Measurements from ENCODE around the gene ITIH4.

The ITIH4 gene

DNA sequence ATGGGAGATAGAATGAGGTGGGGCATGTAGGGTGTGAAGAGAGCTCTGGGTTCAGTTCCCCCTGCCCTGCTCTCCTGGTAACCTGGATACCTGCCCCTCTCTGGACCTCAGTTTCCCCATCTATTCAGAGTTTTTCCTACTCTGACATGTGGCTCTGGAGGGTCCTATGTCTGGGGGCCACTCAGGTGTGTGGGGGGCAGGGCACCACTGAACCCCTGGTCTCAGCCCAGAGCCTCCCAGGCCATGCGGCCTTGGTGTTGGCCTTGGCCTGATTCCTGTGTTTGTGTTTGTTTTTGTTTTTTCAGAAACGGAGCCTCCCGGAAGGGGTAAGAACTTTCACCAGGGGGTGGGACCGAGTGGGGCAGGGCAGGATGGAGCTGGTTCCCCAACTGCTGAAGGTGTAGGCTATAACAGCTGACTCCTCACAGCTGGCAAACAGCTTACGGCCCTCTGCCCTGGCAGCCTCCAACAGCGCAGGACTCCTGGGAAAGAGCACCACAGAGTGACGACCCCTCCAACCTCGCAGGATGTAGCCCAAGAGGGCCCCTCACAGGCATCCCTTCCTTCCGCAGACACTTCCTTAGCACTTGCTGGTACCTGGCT lies 35.1 kb downstream of the ITIH4 start:
- no peak for DNase-seq

DNA sequence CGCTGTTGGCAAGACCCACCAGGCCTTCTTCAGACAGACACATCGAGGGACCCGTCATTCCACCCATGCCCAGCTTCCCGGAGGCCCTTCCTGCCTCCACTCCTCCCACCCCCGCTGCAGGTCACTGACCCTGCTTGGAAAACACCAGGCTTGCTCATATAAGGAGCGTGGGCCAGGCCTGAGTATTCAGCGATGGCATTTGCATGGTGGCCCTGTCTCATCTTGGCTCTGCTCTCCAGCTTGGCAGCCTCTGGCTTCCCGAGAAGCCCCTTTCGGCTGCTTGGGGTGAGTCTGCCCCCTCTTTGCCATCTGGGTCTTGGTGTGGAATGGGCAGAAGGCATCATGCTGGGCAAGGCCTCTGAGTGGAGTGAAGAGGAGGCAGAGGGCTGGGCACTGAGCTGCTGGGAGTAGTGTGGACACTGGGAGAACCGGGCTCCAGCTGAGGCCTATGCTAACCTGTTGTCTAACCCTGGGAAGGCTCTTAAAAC lies 35.8 kb downstream of the ITIH4 start, which contains the start of gene ITIH3:
ITIH3 (plus strand) TSS at position 185 of the 488 bp plus-strand sequence; CDS start at position 193, 8 bp downstream.
- DNase-seq: no peak

DNA sequence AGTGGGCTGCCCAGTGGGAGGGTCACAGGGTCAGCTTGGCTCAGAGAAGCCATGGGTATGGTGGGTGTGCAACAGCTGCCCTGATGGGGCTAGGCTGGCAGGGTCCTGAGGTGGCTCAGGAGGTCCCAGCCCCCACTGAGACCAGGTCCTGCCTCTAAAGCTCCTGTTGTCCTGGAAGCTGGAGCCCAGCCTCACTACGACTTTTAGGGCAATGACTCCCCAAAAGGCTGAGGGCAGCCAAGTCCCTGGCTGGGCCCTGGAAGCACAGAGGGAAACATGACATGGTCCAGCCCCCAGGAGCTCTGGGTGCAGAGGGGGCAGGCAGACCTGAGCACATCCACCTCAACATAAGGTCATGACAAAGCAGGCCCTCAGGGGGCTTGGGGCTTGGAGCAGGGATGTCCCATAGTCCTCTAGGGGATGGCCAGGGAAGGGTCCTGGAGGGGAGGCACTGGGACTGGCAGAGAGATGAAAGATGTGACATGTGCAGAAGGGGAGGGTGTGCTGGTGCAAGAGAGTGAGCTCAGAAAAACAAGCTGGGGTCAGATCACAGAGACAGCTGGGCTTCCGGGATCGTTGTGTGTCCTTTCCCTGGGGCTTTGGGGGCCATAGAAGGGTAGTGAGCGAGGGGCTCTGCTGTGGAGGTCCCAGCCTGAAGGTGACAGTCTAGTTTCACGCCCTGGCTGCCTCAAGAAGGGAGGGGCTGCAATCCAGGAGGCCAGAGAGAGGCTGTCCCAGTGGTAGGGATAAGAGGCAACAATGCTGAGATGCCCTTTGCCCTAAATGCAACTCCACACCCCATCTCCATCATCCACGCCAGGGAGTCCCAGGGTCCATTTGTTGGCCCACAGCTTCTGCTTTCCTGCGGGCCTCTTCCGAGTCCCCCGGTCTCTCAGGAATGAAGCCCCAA lies 36.5 kb downstream of the ITIH4 start:
- DNase-seq: no peak

DNA sequence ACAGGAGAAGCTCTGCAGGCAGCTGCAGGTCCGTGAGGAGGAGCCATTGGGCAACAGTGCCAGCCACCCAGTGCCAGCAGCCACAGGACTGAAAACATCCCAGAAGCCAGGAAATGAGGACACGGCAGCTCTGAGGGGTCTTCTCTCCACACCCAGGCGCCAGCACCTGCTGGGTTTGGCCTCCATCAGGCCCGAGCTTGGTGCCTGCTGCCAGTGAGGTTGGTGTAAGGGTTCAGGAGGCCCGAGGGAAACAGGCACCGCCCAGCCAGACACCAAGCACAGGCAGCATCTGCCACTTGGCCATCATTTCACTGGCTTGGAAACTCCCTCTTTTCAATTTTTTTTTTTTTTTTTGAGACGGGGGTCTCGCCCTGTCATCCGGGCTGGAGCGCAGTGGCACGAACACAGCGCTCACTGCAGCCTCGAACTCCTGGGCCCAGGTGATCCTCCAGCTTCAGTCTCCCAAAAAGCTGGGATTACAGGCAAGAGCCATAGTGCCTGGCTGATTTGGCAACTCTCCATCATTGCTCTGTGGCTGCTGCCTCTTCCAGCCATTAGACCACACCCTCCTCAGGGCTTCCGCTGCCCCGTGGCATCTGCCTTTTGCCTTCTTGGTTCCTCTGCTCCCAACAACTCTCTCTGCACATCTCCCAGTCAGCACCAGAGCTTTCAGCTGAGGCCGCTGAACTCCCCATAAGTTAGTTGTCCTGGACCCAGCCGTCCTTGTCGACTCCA lies 37.3 kb downstream of the ITIH4 start:
- DNase-seq: no peak

DNA sequence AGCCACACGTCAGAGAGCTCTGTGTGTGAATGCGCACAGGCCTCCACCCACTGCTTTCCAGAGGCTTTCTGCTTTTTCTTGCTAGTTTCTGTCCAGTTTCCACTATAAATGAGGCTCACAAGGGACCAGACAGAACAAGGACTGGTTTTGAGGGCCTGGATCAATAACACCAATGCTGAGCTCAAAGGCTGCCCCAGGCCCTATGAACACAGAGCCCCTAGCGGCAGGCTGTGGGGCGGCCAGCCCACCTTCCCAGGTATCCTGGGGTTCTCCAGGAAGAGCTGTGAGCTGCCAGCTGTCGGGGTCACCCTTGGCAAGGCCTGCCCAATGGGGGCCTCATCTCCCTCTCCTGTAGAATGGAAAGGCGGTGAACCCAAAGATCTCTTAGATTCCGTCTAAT lies 38.1 kb downstream of the ITIH4 start:
- no peak for DNase-seq

DNA sequence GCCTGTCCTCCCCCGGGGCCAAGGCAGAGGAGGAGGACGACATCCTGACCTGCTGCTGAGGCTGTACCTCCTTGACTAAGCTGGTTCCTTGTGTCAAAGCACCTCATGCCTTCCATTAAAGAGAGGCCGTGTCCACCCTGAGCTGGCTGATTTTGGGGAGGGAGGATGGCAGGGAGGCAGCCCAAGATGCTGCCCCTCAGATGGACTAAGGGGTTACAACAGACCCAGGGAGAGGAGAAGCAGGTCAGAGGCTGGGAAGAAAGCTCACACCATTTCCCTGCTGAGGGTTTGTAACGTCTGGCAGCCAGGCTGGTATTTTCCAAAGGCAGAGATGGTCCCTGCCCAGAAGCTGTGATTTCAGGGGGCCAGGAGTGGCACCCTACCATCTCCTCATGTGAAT lies 38.5 kb downstream of the ITIH4 start:
- DNase-seq: no peak

DNA sequence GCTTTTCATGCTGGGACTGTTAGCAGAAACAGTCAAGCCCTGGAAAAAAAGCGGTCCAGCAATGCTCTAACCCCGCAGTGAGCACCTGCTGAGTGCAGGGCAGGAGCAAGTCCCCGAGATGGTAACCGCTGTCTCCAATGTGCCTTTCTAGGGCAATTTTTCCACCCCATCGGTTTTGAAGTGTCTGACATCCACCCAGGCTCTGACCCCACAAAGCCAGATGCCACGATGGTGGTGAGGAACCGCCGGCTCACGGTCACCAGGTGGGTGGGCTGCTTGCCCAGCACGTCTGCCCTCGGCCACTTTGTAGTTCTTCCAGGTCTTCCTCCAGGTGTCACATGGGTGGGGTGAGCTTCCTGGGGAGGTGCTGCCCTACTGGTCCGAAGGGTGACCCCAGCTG lies 39.1 kb downstream of the ITIH4 start:
- no peak for DNase-seq

DNA sequence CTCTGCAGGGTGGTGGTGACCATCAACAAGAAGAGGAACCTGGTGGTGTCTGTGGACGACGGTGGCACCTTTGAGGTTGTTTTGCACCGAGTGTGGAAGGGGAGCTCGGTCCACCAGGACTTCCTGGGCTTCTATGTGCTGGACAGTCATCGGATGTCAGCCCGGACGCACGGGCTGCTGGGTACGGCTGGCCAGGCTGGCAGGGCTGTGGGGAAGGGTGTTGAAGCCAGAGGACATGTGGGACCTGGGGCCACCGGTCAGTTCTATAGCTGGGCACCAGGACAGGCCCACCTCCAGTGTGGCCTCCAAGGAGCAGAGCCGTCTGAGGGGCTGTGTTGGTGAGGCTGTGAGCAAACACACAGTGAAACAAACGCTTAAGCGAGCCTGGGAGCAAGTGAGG lies 39.7 kb downstream of the ITIH4 start:
- DNase-seq: no peak

DNA sequence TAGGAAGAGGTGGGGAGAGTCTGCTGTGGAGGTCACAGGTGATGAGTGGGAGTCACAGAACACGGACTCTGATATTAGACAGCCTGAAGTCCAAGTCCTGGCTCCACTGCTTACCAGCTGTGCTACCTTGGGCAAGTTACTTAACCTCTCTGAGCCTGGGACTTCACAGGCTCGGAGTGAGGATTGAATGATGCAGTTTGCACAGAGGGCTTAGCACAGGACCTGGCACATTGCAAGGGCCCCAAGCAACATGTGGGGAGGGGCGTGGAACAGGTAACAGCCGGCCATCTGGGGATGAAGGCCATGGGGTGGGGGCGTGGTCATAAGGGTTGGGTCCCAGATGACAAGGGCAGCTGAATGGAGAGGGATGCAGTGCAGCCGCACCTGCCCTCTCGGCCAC lies 40.1 kb downstream of the ITIH4 start:
- no peak for DNase-seq

DNA sequence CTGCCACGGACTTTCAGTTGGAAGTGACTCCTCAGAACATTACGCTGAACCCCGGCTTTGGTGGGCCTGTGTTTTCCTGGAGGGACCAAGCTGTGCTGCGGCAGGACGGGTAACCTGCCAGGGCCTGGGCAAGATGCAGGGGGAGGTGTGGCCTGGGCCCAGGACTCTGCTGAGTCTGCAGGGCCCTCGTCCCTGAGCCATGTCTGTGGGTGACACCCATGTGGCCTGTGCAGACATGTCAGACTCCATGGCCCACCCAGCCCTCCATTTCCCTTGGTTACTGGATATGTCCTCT lies 40.8 kb downstream of the ITIH4 start:
- DNase-seq: no peak

DNA sequence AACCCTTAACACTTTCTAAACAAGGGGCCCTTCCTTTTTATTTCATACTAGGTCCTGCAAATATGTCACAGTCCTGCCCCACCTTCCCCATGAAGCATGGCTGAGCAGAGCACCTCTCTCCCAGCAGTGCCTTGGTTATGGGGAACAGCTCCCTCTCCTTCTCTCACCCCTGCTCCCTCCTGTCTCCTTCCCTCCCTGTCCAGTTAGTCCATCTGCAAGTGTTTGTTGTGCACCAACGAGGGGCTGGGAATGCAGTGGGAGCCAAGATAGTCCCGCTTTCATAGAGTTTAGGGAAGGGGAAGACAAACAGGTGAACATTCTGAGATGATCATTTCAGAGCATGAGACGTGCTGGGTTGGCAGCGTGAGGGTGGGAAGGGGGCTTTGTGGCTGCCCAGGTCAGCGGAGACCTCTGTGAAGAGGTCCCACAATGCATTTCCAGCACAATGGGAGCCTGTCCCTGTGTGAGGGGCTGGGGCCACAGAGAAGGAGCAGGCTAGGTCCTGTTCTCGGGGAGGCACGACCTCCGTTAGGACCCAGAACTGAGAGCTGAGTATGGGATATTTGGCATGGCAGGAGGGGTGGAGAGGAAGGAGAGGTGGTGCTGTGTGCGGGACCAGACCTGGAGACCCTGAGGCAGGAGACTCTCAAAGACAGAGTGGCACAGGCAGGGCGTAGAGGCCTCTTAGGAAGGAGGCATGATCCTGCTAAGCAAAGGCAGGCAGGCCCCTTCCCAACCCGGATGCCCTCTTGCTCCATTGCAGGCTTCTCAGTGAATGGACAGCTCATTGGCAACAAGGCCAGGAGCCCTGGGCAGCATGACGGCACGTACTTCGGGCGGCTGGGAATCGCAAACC lies 41.4 kb downstream of the ITIH4 start:
- DNase-seq: no peak

DNA sequence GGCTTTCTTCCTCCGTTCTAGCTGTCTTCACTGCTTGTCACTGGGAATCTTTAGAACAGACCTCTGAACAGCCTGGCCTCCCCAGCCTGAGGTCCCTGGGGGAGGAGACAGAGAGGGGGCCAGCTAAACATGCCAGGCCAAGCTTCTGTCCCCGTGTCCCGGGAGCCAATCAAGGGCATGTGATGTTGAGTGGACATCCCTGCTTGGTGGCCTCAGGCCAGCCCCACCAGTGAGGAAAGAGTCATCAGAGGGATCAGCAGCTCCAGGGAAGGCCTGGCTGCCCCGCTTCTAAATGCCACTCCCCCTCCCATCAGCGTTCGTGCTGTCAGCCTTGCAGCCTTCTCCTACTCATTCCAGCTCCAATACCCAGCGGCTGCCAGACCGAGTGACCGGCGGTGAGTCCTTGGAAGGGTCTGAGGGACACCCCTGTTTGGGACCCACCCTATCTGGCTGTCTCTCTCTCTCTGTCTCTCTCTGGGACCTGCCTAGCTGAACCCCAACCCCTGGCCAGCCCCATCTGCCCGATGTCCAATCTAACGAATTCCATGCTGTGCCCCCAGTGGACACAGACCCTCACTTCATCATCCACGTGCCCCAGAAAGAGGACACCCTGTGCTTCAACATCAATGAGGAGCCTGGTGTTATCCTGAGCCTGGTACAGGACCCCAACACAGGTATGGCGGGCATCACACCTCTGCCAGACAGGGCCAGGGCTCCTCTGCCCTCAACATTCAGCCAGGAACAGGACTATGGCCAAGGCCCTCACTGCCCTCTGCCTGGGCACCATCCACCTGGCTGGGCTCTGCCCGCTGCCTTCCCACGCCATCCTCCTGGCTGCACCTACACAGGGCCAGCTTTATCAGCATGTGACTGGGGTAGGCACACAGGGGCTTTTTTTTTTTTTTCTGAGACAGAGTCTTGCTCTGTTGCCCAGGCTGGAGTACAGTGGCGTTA lies 42.5 kb downstream of the ITIH4 start:
- DNase-seq: no peak

DNA sequence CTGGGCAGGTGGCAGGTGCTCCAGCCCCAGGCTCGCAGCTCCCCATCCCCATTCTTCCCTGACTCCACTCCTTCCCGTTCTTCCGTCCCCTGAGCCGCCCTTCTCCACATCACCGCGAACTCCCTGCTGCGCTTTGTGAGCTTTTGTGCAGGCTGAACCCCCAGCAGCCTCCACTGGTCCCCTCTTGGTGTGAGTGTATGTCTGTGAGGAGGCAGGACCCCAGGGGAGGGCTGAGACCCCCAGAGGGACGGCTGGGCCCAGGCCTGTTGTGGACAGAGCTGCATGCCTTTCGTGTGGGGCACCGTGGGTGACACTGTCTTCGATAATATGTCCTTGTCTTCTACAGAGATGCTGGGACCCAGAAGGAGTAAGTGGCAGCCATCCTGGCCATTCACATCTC lies 43.2 kb downstream of the ITIH4 start:
- no peak for DNase-seq

DNA sequence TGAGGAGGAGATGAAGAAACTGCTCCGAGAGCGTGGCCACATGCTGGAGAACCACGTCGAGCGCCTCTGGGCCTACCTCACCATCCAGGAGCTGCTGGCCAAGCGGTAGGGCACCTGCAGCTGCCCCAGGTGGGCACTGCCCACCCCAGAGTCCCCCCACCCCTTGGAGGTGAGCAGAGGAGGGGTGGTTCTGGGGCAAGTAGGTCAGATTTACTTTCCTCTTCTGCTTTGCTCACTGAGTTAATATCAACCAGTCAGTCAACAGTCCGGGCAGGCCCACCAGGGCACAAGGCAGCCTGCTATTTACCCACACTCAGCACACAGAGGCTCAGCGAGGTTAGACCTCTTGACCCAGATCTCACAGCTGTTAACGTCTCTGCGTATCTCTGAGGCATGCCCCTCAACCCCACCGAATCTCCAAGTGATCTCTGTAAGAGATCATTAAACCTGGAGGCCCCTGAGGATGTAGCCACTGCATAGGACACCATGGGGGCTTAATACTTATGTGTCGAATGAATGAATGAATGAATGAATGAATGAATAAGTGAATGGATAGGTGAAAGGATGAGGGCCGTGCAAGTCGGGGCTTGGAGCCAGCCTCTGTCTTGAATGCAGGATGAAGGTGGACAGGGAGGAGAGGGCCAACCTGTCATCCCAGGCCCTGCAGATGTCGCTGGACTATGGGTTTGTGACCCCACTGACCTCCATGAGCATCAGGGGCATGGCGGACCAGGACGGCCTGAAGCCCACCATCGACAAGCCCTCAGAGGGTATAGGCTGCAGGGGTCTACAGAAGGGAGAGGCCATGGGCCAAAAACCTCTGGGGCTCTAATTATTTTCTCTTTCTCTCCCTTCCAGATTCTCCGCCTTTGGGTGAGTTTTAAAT lies 43.9 kb downstream of the ITIH4 start:
- DNase-seq: no peak

DNA sequence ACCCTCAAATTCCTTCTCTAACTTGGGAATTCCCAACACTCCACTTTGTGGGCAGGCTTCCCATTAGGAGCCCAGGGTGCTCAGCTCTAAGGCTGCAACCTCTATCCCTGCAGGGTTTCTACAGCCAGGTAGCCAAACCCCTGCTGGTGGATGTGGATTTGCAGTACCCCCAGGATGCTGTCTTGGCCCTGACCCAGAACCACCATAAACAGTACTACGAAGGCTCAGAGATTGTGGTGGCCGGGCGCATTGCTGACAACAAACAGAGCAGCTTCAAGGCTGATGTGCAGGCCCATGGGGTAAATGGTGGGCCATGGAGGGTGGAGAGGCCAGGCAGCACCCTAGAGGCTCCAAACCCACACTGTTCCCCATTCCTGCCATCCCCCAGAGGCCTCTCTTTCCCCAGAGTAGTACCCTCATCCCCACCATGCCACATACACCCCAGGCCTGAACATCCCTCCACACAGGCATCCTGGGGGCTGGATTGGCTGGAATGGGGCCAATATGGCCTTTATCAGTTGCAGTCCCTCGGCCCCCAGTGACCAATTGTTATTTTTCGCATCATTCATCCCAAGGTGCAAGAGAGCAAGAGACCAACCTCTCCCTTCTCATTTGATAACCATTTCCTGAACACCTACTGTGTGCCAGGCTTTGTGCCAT lies 45.4 kb downstream of the ITIH4 start:
- no peak for DNase-seq

DNA sequence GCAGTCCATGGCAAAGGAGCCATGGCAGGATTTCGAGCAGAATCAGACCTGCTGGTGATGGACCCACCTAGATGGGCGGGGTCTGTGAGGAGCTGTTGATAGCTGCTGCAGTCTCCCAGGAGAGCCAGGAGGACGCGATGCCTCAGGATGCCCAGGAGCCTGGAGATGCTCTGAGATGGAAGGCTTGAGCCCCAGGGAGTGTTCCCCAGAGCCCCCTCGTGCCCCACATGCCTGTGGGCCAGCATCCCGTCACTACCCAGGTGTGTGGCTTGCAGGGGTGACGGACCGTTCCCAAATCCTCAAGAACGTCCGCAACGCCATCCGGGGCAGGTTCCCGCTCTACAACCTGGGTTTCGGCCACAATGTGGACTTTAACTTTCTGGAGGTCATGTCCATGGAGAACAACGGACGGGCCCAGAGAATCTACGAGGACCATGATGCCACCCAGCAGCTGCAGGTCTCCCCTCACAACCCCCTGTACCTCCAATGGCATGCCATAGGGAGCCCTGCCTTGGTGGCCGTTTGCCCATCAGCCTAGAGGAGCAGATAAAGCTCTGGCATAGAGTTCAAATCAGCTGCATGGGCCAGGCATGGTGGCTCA lies 46.4 kb downstream of the ITIH4 start:
- DNase-seq: no peak

DNA sequence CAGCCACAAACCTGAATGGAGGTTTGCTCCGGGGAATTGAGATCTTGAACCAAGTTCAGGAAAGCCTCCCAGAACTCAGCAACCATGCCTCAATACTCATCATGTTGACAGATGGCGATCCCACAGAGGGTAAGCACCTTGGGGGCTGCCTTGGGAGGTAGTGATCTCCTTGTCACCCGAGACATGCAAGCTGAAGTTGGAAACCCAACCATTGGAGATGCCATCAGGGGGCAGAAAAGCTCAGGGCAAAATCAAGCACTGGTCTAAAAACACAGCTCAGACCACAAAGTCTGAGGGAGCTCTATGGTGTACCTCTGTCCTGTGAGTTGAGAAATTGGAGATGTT lies 47.3 kb downstream of the ITIH4 start:
- DNase-seq: no peak

DNA sequence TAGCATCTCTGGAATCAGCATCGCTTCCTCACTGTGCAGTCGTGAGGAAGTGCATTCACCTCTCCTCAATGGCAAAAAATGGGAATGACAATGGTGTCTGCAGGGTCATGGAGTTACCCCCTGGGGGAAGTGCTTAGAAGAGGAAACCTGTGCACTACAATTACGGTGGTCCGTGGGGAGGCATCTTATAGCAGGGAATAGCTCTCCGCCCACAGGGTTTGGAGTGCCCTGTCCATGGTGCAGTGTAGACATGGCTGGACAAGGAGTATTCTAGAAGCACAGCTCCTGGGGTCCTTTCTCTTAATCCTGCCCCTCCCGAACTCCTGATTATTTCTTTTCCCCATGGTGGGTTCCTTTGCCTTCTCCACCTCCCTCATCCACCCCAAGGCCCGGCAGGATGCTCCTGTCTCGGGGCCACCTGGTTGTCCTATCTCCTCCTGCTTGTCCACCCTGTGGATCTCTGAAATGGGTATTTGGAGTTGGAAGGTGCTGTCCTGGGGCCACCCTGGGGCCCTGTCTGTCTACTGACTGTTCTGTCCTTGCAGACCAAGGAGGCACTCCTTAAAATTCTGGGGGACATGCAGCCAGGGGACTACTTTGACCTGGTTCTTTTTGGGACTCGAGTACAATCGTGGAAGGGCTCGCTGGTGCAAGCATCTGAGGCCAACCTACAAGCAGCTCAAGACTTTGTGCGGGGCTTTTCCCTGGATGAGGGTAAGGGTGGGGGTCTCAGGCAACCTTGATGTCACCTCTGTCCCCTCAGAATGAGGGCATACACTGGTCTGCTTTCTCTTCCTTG lies 47.9 kb downstream of the ITIH4 start:
- no peak for DNase-seq

DNA sequence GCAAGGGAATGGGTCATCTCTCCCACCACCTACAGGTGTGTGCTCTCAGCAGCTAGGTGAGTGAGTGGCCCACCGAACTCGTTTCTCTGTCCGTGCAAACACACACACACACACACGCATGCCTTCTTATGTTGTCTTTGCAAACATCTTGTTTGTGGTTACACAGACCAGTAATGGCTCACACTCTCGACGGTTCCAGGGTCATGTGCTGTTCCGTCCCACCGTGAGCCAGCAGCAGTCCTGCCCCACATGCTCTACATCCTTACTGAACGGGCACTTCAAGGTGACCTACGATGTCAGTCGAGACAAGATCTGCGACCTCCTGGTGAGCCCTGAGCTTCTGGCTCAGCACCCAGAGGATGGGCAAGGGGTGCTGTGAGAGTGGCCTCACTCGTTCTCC lies 48.7 kb downstream of the ITIH4 start:
- no peak for DNase-seq

Measured in CD4-positive, alpha-beta T cell treated with Interleukin-12 subunit alpha and Interleukin-12 subunit beta, for 1 hour (primary cell).